ENCODE measurements around the gene CYBA. TPM values are rescaled to one million over a fixed set of nuclear protein-coding genes. Genes with fewer than 3 reads are reported as not detected.
A peak's percentile ranks its signal among the peaks of the same experiment; 100 is the strongest.

CYBA gene
- total RNA-seq, 3 donors from 2014 or later, result 150 to 316 (median 184) TPM

DNA sequence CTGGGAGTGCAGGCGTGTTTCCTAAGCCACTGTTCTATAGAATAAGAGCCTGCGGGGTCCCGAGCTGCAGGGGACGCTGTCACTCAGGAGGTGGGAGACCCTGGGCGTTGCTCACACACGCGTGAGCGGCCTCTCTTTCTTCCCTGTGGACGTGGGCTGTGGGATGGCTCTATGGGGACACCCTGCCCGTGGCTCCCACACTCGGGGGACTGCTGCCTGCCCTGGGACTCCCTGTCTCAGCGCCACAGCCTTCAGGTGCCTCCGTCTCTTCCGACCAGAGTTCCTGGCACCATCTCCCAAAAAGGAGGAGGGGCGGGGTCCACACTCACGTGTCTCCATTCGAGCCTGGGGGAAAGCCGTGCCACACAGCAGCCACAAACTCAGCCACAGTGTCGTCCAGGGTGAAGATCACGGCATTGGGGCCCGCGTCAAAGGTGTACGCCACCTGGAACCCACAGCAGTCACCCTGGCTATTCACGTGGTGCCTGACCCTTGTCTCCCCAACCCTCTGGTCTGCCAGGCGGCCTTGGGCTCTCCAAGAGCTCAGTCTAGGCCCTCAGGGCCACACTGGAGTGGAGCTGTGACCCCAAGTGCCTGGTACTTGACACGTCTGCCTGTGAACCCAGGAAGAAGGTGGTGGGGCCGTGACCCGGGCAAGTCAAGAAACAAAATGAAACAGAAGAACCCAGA lies 3.7 kb upstream of the CYBA start:
- peak in 1 of 3 donors; percentile 52 for DNase-seq
- H3K4me3 ChIP-seq, result no peak overlapping the region
- intact Hi-C loops (cut with DNase I, micrococcal nuclease), result no loop called here
- no peak for ATAC-seq
- H3K4me1 ChIP-seq (ENCODE audit: low read depth), result peaks cover 9% of the 10 kb centered on the region
- TF ChIP-seq, protein P1, sequence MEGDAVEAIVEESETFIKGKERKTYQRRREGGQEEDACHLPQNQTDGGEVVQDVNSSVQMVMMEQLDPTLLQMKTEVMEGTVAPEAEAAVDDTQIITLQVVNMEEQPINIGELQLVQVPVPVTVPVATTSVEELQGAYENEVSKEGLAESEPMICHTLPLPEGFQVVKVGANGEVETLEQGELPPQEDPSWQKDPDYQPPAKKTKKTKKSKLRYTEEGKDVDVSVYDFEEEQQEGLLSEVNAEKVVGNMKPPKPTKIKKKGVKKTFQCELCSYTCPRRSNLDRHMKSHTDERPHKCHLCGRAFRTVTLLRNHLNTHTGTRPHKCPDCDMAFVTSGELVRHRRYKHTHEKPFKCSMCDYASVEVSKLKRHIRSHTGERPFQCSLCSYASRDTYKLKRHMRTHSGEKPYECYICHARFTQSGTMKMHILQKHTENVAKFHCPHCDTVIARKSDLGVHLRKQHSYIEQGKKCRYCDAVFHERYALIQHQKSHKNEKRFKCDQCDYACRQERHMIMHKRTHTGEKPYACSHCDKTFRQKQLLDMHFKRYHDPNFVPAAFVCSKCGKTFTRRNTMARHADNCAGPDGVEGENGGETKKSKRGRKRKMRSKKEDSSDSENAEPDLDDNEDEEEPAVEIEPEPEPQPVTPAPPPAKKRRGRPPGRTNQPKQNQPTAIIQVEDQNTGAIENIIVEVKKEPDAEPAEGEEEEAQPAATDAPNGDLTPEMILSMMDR (IDR thresholded peaks at IDR 0.05), result no peak
- no peaks in the 10 kb centered on the region for H3K9me3 ChIP-seq
- no peaks in the 10 kb centered on the region for H3K36me3 ChIP-seq (ENCODE audit: low read depth)

DNA sequence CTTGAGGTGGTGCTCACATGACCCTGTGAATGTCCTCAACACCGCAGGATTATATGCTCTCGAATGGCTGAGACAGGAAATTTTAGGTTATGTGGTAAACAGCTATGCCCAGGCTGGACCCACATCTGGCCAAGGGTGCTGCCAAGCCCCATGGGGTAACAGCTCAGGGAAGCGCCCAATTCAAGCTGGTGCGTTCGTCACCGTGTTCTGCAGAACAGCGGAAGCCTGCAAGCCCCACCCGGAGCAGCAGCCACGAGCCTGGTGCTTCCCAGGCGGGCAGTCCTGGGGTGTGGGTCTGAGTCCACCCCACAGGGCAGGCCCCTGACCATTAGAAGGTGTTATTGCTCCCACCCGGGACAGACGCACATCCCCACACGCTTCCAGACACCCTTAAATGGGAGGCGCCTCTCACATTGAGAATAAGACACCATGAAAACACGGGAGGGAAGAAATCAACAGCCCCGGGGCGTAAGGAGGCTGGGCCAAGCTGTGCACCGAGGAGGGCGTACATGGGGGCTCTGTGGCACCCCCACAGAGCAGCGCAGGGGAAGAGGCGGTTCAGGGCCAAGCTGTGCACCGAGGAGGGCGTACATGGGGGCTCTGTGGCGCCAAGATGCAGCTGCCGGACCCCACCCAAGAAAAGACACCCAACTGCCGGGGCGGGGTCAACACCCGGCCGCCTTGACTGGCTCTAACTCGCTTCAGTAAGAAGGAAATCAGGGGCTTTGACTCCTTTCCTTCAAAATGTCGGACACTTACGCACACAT lies 2.9 kb upstream of the CYBA start:
- peak in 1 of 3 donors; percentile 51 for DNase-seq
- no peak overlapping the region for H3K4me3 ChIP-seq
- ATAC-seq, result no peak
- no peaks in the 10 kb centered on the region for H3K36me3 ChIP-seq (ENCODE audit: low read depth)
- H3K4me1 ChIP-seq (ENCODE audit: low read depth), result peaks cover 9% of the 10 kb centered on the region
- TF ChIP-seq, protein P1 (IDR thresholded peaks at IDR 0.05), result no peak
- intact Hi-C loops (cut with DNase I, micrococcal nuclease), result no loop called here
- no peaks in the 10 kb centered on the region for H3K9me3 ChIP-seq

DNA sequence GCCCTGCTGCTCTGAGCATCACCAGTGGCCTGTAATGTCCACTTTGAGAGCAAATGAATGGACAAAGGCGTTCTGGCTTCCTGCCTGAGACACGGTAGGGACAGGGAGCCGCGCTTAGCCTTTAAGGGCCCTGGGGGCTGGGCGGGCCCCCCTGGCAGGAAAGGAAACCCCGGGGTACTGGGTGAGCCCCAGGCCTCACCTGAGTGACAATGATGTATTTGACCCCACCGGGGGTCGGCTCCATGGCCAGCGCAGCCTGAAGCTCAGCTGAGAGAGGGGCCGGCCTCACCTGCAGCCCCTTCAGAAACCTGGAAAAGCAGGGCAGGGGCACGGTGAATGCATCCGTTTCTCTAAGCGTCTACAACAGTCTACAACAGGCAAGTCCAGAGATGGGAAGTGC lies 2.2 kb upstream of the CYBA start:
- no peak for ATAC-seq
- Histone ChIP-seq H3K9me3 (no peaks in the 10 kb centered on the region), H3K4me1 (ENCODE audit: low read depth) (peaks cover 9% of the 10 kb centered on the region), H3K36me3 (ENCODE audit: low read depth) (no peaks in the 10 kb centered on the region), H3K4me3 (no peak overlapping the region)
- intact Hi-C loops (cut with DNase I, micrococcal nuclease), result no loop called here
- TF ChIP-seq, protein P1 (IDR thresholded peaks at IDR 0.05), result no peak
- peak in 2 of 3 donors; percentile 24 to 48 for DNase-seq

DNA sequence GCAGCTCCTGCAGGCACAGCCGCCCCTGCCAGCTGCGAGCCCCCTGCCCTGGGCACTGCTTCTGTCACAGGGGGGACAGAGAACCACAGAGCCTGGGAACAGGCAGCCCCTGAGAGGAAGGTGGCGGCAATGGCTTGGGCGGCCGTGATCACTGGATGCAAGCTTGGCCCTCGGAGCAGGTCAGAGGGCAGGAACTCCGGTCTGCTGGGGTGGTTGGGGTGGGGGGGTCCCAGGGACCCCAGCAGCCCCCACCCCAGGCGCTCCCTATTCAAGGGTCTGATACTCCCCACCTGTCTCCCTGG lies 1.9 kb upstream of the CYBA start:
- Histone ChIP-seq H3K4me1 (ENCODE audit: low read depth) (peaks cover 9% of the 10 kb centered on the region), H3K4me3 (no peak overlapping the region), H3K36me3 (ENCODE audit: low read depth) (no peaks in the 10 kb centered on the region), H3K9me3 (no peaks in the 10 kb centered on the region)
- no peak for ATAC-seq
- TF ChIP-seq, protein P1 (IDR thresholded peaks at IDR 0.05), result no peak
- intact Hi-C loops (cut with DNase I, micrococcal nuclease), result no loop called here
- DNase-seq, result peak in 2 of 3 donors; percentile 33 to 58

DNA sequence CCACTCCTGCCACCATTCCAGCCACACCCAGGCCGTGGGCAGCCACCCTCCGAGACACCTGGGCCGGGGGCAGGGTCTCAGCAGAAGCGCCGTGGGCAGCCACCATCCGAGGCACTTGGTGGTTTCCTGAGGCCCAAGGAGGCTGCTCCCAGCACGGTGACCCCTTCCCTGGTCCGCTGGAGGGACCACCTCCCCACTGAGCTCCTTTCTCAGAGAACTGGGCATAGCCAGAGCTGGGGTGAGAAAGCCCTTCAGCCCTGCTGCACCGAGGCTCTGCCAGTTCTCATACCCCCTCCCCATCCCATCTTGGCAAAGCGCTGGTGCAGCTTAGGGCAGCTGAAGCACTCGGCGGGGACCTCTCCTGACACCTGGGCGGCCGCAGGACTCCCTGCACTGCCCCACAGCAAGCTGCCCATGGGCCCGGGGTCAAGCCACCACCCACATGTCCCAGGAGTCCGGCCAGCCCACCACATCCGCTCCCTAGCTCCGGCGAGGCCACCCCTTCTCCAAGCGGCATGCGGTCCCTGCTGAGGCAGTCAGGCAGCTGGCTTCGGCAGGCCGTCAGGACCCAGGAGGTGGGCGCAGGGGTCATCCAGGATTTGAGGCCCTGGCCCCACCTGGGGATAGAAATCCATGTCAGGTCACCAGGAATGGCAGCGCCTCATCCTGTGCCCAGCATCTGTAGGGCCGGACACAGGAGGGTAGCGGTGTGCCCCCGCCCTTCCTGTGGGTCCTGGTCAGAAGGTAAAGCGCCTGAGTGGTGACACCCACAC lies 1.3 kb upstream of the CYBA start:
- TF ChIP-seq, protein P1 (IDR thresholded peaks at IDR 0.05), result no peak
- no peak for ATAC-seq
- intact Hi-C loops (cut with DNase I, micrococcal nuclease), result no loop called here
- Histone ChIP-seq H3K4me1 (ENCODE audit: low read depth) (peaks cover 9% of the 10 kb centered on the region), H3K9me3 (no peaks in the 10 kb centered on the region), H3K4me3 (no peak overlapping the region), H3K36me3 (ENCODE audit: low read depth) (no peaks in the 10 kb centered on the region)
- DNase-seq, result peak in 2 of 3 donors; percentile 41 to 64
